Sigmoid colon (tissue), 7 donors: ENCODE data around the gene C9orf153. TPM values are rescaled to one million over a fixed set of nuclear protein-coding genes. Genes with fewer than 3 reads are reported as not detected.
A peak's percentile ranks its signal among the peaks of the same experiment; 100 is the strongest.

Experiments used
- DNase-seq: peaks from one replicate; pipeline ENCODE4 v3.0.0-alpha.2; 2019
- H3K27ac ChIP-seq, 4 donors: fragments of 200-600 bp; sonication (generic); one replicate each; pipeline ENCODE4 v1.5.1; 2016 to 2019; ENCODE audit warnings: mild to moderate bottlenecking in 1 of 4
- H3K27me3 ChIP-seq, 3 donors: fragments of 200-600 bp; sonication (generic); one replicate each; pipeline ENCODE4 v1.5.1; 2019; ENCODE audit warnings: mild to moderate bottlenecking in 1 of 3
- H3K36me3 ChIP-seq, 4 donors: fragments of 200-600 bp; sonication (generic); one replicate each; pipeline ENCODE4 v1.5.1; 2016 to 2019
- H3K4me1 ChIP-seq, 4 donors: fragments of 200-600 bp; sonication (generic); one replicate each; pipeline ENCODE4 v1.5.1; 2017 to 2019
- H3K4me3 ChIP-seq, 4 donors: fragments of 200-600 bp; sonication (generic); one replicate each; pipeline ENCODE4 v1.5.1; 2017 to 2019; ENCODE audit warnings: mild to moderate bottlenecking in 2 of 4, moderate library complexity in 1 of 4
- H3K9me3 ChIP-seq, 4 donors: fragments of 200-600 bp in 3 of 4; sonication (generic) in 3 of 4; one replicate each; pipeline versions ENCODE4 v1.5.1 to v1.6.1; 2013 to 2019
- EP300 ChIP-seq, 4 donors: sonication (generic); formaldehyde crosslinking; IDR thresholded peaks; one replicate each; pipeline ENCODE4 v1.6.1; 2017; ENCODE audit warnings: antibody characterized with exemption in 4 of 4
- POLR2A ChIP-seq, 2 donors: fragments of 450-650 bp; IDR thresholded peaks; one replicate each; pipeline ENCODE4 v1.6.1; 2016; ENCODE audit warnings: antibody characterized with exemption in 2 of 2, mild to moderate bottlenecking in 2 of 2, moderate library complexity in 2 of 2
- POLR2AphosphoS5 ChIP-seq, 4 donors: sonication (generic); formaldehyde crosslinking; IDR thresholded peaks; one replicate each; pipeline ENCODE4 v1.6.1; 2017; ENCODE audit warnings: antibody characterized with exemption in 4 of 4
- WGBS, 2 donors: extraction: QIAGEN DNeasy Blood & Tissue Kit; methylation state at CpG; one replicate each; pipeline ENCODE4 v1.1.7; 2013; 5-methylcytosine and 5-hydroxymethylcytosine counted together
- intact Hi-C: fragments of 100-400 bp; cut with DNase I; formaldehyde crosslinking; loops from one replicate; pipeline ENCODE4 v1.15.1; 2023
- polyA plus RNA-seq, 3 donors: library from polyadenylated mRNA; stranded (reverse); fragments of 200-250 nt; gene quantifications; one replicate each; pipeline ENCODE4 v1.2.3, GENCODE V29; 2013
- total RNA-seq, 4 donors: library from RNA; depleted of rRNA; stranded (reverse); fragments of >200 nt; gene quantifications; one replicate each; pipeline ENCODE4 v1.1.0, GENCODE V29; 2016
- TF ChIP-seq, protein P1 (sequence below), 4 experiments: fragments of 450-650 bp in 3 of 4; fragments of 200-600 bp in 1 of 4; IDR thresholded peaks; one replicate each; pipeline ENCODE4 v1.5.1; 2016 to 2019; ENCODE audit warnings: antibody characterized with exemption in 4 of 4, mild to moderate bottlenecking in 3 of 4, moderate library complexity in 2 of 4
- donor health status: healthy with polysubstance abuse.
- donor health status: Bipolar disorder and iron deficiency.
- donor health status: healthy.

Gene C9orf153
- total and polyA plus RNA-seq, 7 donors: 0.09 to 0.99 (median 0.27) TPM; not detected in 4

DNA sequence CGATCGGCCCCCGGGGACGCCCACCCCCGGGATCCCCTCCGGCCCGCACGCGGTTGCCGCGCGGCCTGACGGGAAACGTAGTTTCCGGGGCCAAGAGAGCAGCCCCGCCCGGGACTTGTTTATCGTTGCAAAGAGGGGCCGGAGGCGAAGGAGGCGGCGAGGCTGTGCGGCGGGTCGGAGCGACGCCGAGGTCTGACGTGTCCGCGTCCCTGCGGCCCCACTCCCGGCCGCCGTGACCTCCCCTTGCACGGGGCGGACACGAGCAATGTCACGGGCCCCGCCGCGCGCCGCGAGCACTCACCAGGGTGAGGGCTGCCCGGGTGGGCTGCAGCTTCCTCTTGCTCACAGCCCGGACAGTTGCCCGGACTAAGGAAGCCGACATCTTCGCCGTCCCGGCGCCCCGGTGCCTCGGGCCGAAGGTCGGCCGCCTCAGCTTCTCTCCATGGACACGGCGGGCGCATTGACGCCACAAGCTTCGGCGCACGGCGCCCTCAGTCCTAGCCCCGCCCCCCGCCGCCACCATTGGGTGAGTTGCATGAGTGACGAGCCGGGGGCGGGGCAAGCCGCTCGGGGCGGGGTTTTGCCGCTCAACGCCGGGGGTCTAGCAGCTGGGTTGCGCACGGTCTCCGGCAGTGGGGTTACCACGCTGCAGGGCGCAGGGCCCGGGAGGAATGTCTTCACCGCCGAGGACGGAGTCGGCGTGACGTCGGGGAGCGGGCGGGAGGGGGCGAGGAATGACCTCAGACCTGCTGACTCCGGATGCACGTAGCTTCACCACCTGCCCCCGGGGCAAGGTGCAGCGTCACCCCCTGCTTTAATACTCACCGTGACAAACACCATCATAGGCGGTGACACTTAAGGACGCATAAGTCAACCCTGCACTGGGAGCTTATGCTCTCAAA lies 22.9 kb upstream of the C9orf153 start, which contains the start of gene ISCA1:
TSS of gene ISCA1 (minus strand) at position 462 of the 902 bp plus-strand sequence. CDS start at position 382, 80 bp downstream.
- peak within 1 kb of the TSS; percentile 95 to 99 (median 96) for H3K27ac ChIP-seq
- intact Hi-C loops: loop anchor here (5.0 to 10.0 kb wide), 4 partner anchors 70 to 248 kb away; partner anchors contain the start of genes GOLM1 and TUT7
- H3K36me3 ChIP-seq: no peaks in the 10 kb centered on the region
- peak within 1 kb of the TSS; percentile 79 to 98 (median 91) for H3K4me3 ChIP-seq
- TF ChIP-seq, protein P1, sequence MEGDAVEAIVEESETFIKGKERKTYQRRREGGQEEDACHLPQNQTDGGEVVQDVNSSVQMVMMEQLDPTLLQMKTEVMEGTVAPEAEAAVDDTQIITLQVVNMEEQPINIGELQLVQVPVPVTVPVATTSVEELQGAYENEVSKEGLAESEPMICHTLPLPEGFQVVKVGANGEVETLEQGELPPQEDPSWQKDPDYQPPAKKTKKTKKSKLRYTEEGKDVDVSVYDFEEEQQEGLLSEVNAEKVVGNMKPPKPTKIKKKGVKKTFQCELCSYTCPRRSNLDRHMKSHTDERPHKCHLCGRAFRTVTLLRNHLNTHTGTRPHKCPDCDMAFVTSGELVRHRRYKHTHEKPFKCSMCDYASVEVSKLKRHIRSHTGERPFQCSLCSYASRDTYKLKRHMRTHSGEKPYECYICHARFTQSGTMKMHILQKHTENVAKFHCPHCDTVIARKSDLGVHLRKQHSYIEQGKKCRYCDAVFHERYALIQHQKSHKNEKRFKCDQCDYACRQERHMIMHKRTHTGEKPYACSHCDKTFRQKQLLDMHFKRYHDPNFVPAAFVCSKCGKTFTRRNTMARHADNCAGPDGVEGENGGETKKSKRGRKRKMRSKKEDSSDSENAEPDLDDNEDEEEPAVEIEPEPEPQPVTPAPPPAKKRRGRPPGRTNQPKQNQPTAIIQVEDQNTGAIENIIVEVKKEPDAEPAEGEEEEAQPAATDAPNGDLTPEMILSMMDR (IDR thresholded peaks at IDR 0.05): no peak
- TF ChIP-seq EP300 (IDR thresholded peaks at IDR 0.05) (peak in 2 of 4 donors; percentile 30 to 36), POLR2A (IDR thresholded peaks at IDR 0.05) (peak; percentile 70 to 78), POLR2AphosphoS5 (IDR thresholded peaks at IDR 0.05) (peak; percentile 90 to 95 (median 92))
- no peaks in the 10 kb centered on the region for H3K27me3 ChIP-seq
- WGBS, 2 donors: 0% methylated on average over 101 of the region's 101 CpGs
- no peaks in the 10 kb centered on the region for H3K9me3 ChIP-seq
- peak; percentile 98 for DNase-seq
- H3K4me1 ChIP-seq: peaks cover 0 to 39% (median 32%) of the 10 kb centered on the region in 4 donors

DNA sequence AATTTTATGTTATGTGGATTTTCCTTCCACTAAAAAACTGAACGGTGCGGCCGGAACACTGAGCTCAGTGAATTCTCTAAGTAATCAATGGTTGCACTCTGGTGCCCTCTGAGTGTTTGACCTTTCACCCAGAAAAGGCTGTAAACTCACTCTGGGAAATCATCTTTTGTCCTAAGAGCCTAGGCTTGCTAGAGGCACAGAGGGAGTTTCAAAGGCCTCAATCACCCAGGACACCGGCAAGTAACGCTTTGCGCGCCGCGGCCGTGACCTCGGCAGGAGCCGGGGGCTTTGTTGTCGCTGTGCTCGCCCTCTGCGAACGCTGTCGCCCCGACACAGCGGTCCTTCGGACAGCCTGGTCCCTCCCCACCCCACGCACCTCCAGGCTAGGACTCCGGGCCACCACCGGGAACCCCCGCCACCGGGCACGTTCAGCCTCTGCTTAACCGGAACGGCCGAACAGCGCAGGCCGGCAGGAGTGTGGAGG lies 22.2 kb upstream of the C9orf153 start:
- Histone ChIP-seq H3K4me3 (peak overlapping the region; percentile 79 to 98 (median 91)), H3K4me1 (peaks cover 0 to 44% (median 34%) of the 10 kb centered on the region in 4 donors), H3K36me3 (no peaks in the 10 kb centered on the region), H3K27me3 (no peaks in the 10 kb centered on the region), H3K27ac (peak overlapping the region; percentile 95 to 99 (median 96)), H3K9me3 (no peaks in the 10 kb centered on the region)
- intact Hi-C loops: loop anchor here (5.0 to 10.0 kb wide), 4 partner anchors 71 to 247 kb away; partner anchors contain the start of genes GOLM1 and TUT7
- 0 to 1% methylated on average over 31 of the region's 31 CpGs for WGBS, 2 donors
- no peak for DNase-seq
- TF ChIP-seq POLR2AphosphoS5 (IDR thresholded peaks at IDR 0.05): no peak
- TF ChIP-seq EP300 (IDR thresholded peaks at IDR 0.05): no peak
- TF ChIP-seq, protein P1 (IDR thresholded peaks at IDR 0.05): no peak
- TF ChIP-seq POLR2A (IDR thresholded peaks at IDR 0.05): no peak

DNA sequence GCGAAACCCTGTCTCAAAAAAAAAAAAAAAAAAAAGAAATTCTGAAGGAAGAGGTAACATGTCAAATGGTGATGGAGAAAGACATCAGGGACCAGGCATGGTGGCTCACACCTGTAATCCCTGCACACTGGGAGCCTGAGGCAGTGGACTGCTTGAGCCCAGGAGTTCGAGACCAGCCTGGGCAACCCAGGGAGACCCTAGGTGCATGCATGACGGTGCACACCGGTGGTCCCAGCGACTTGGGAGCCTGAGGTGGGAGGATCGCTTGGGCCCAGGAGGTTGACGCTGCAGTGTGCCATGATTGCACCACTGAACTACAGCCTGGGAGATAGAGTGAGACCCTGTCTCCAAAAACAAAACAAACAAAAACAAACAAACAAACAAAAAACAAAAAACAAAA lies 21.1 kb upstream of the C9orf153 start:
- intact Hi-C loops: loop anchor here (5.0 to 10.0 kb wide), 4 partner anchors 72 to 246 kb away; partner anchors contain the start of genes GOLM1 and TUT7
- H3K27ac ChIP-seq: no peak overlapping the region
- WGBS, 2 donors: 97 to 98% methylated on average over 7 of the region's 7 CpGs
- TF ChIP-seq, protein P1 (IDR thresholded peaks at IDR 0.05): no peak
- TF ChIP-seq POLR2A (IDR thresholded peaks at IDR 0.05): no peak
- TF ChIP-seq POLR2AphosphoS5 (IDR thresholded peaks at IDR 0.05): no peak
- no peak for TF ChIP-seq EP300 (IDR thresholded peaks at IDR 0.05)
- no peaks in the 10 kb centered on the region for H3K36me3 ChIP-seq
- H3K4me1 ChIP-seq: peaks cover 0 to 55% (median 42%) of the 10 kb centered on the region in 4 donors
- no peak for DNase-seq
- no peaks in the 10 kb centered on the region for H3K27me3 ChIP-seq
- no peaks in the 10 kb centered on the region for H3K9me3 ChIP-seq
- peak overlapping the region in 1 of 4 donors; percentile 97 for H3K4me3 ChIP-seq

DNA sequence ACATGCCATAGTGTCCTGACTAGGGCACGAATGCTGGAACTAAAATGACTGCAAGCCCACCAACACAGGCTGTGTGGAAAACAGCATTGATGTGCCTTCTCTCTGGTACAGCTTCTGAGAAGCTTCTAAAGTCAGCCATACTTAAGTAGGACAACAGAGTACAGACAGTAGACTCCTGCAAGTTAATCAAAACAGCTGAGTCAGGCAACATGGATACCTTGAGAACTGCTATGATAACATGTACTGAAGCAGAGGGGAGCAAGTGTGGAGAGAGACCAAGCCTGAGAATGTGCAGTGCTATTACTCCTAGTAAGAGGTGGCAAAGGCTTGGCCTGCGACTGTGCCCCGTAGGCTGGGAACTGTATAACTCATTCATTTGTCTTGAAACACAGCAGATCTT lies 20.4 kb upstream of the C9orf153 start:
- Histone ChIP-seq H3K27ac (no peak overlapping the region), H3K36me3 (no peaks in the 10 kb centered on the region), H3K27me3 (no peaks in the 10 kb centered on the region), H3K4me3 (no peak overlapping the region), H3K4me1 (peaks cover 0 to 62% (median 49%) of the 10 kb centered on the region in 4 donors), H3K9me3 (no peaks in the 10 kb centered on the region)
- WGBS, 2 donors: 93 to 96% methylated on average over 3 of the region's 3 CpGs
- no peak for DNase-seq
- intact Hi-C loops: loop anchor here (5.0 to 10.0 kb wide), 5 partner anchors 72 to 245 kb away; partner anchors contain the start of genes GOLM1 and TUT7
- TF ChIP-seq POLR2A (IDR thresholded peaks at IDR 0.05) (no peak), POLR2AphosphoS5 (IDR thresholded peaks at IDR 0.05) (no peak), EP300 (IDR thresholded peaks at IDR 0.05) (no peak)
- TF ChIP-seq, protein P1 (IDR thresholded peaks at IDR 0.05): no peak
